GM18907 (cell line): ENCODE measurements around the gene UHMK1.
"Not testable (repeated sequence)": the region's sequence is repeated elsewhere in the genome, so short reads cannot be mapped to it uniquely, and the experiment has no call there.

Experiments
- ATAC-seq: cut with Tn5 transposase; IDR thresholded peaks from one replicate; pipeline ENCODE4 v1.9.1; 2021; ENCODE audit warnings: mild to moderate bottlenecking, moderate library complexity; ENCODE audit not compliant: unreplicated experiment

UHMK1 gene

GRCh38 chr1:162497723-162498495 lies at the start of gene UHMK1:
Gene UHMK1 (plus strand): TSS chr1:162497818. CDS start chr1:162498001, 183 bp downstream.
- ATAC-seq = peak; percentile 98

- ATAC-seq = not testable (repeated sequence)
Observed at GRCh38 chr1:162454361-162454760, 43.3 kb upstream of the UHMK1 start.

GRCh38 chr1:162456323-162456722 lies 41.3 kb upstream of the UHMK1 start:
- ATAC-seq = no peak

GRCh38 chr1:162458236-162458635 lies 39.4 kb upstream of the UHMK1 start:
- no peak for ATAC-seq

GRCh38 chr1:162462425-162462824 lies 35.2 kb upstream of the UHMK1 start:
- ATAC-seq = not testable (repeated sequence)

GRCh38 chr1:162463021-162463420 lies 34.6 kb upstream of the UHMK1 start:
- ATAC-seq = no peak

- ATAC-seq = no peak
Observed at GRCh38 chr1:162466797-162467196, 30.8 kb upstream of the UHMK1 start.

GRCh38 chr1:162470216-162470615 lies 27.4 kb upstream of the UHMK1 start:
- ATAC-seq = no peak

- no peak for ATAC-seq
Observed at GRCh38 chr1:162471290-162471853, 26.2 kb upstream of the UHMK1 start.

- no peak for ATAC-seq
Observed at GRCh38 chr1:162475089-162475488, 22.5 kb upstream of the UHMK1 start.

- no peak for ATAC-seq
Observed at GRCh38 chr1:162475539-162476185, 22.0 kb upstream of the UHMK1 start.

- ATAC-seq = no peak
Observed at GRCh38 chr1:162476620-162477019, 21.0 kb upstream of the UHMK1 start.

GRCh38 chr1:162485236-162485635 lies 12.4 kb upstream of the UHMK1 start:
- no peak for ATAC-seq

- no peak for ATAC-seq
Observed at GRCh38 chr1:162487241-162487640, 10.4 kb upstream of the UHMK1 start.

GRCh38 chr1:162488219-162488618 lies 9.4 kb upstream of the UHMK1 start:
- no peak for ATAC-seq

- ATAC-seq = not testable (repeated sequence)
Observed at GRCh38 chr1:162495531-162496233, 1.9 kb upstream of the UHMK1 start.

GRCh38 chr1:162497104-162497722 lies 405 bp upstream of the UHMK1 start:
- ATAC-seq = no peak

GRCh38 chr1:162498496-162498810 lies 835 bp downstream of the UHMK1 start:
- peak; percentile 23 for ATAC-seq

GRCh38 chr1:162500805-162501204 lies 3.2 kb downstream of the UHMK1 start:
- no peak for ATAC-seq

GRCh38 chr1:162502077-162502476 lies 4.5 kb downstream of the UHMK1 start:
- ATAC-seq = no peak

- no peak for ATAC-seq
Observed at GRCh38 chr1:162502928-162503327, 5.3 kb downstream of the UHMK1 start.
